Hippocampal formation (tissue), 2 donors: Measurements from ENCODE around the gene WWOX.

Experiments
- DNase-seq, 2 donors: peaks; one replicate each; lab custom pipeline; 2025; lab: John Stamatoyannopoulos, UW

WWOX gene

GRCh38 chr16:78438632-78439031, 339.2 kb downstream of the WWOX start:
- DNase-seq: no peak

DNA sequence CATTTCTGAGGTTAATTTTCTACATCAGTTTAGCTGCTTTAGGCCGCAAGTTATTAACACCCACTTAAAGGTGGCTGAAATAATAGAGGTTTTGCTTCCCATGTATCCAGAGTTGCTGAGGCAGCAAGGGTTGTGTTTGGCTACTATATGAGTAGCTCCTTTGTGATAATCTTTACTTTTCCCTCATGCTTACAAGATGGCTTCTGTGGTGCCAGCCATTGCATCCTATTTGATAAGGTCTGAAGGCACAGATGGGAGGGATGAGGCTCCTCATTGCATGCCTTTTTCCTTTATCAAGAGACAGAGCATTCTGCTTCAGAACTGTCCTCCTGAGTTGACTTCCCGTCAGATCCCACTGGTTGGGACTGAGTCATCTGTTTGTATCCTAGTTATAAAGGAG, 340.2 kb downstream of the WWOX start:
- DNase-seq: no peak

GRCh38 chr16:78441298-78441697, 341.8 kb downstream of the WWOX start:
- no peak for DNase-seq

- DNase-seq: no peak
These were observed 344.3 kb downstream of the WWOX start for GRCh38 chr16:78443542-78444364.

- DNase-seq: no peak
These were observed 346.4 kb downstream of the WWOX start for GRCh38 chr16:78445818-78446217.

DNA sequence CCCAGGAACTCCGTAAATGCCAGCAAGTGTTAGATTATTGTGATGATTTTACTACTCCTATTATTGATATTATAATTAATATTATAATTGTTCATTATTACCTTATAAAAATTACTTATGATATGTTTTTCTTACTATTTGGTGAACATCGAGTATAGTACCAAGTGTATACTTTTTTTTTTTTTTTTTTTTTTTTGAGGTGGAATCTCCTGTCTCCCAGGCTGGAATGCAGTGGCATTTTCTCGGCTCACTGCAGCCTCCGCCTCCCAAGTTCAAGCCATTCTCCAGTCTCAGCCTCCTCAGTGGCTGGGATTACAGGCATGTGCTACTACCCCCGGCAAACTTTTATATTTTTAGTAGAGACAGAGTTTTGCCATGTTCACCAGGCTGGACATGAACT, 347.0 kb downstream of the WWOX start:
- DNase-seq: no peak

- DNase-seq: no peak
These were observed 347.6 kb downstream of the WWOX start for GRCh38 chr16:78446992-78447563.

DNA sequence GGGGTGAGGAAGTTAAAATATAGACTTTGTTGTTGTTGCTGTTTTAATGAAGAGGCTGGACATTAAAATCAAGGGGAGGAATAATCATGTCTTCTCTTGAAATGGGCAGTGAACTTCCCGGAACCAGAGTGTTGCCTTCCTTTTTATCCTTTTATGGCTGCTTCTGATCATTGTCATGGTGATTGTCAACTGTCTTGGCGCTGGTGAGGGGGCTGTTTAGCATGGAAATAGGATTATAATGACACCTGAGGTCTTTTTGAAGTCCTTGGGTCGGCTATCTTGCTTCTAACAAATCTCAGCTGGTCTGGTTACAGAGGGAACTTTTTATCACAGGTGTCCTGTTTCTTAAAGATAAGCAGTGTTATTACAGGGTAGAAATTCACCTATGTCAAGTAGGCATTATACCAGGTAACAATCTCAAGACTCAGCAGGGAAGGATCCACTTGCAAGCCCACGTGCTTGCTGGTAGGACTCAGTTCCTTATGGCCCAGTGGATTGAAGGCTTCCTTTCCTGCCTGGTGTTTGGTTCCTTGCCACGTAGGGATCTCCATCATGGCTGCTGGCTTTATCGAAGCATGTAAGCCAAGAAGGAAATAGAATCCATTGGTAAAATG, 349.3 kb downstream of the WWOX start:
- DNase-seq: no peak

GRCh38 chr16:78450255-78450654, 350.8 kb downstream of the WWOX start:
- DNase-seq: no peak

- DNase-seq: no peak
These were observed 352.6 kb downstream of the WWOX start for GRCh38 chr16:78452025-78452555.

DNA sequence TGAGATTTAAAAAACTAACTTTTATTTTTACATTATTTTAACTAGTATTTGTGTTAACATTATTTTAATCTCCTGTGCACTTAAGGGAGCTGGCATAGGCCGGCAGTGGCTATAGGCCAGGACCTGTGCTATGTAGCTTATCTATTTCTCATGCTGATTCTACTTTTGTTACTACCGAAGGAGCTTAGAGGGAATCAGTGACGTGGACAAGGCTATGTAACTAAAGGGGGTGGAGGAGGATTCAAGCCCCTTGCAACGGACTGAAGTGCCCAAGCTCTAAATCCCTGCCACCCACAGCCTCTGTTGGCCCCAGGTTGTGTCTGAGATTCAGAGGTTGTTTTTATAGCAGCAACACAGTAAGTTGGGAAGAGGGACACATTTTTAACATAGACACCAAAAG, 356.4 kb downstream of the WWOX start:
- no peak for DNase-seq

DNA sequence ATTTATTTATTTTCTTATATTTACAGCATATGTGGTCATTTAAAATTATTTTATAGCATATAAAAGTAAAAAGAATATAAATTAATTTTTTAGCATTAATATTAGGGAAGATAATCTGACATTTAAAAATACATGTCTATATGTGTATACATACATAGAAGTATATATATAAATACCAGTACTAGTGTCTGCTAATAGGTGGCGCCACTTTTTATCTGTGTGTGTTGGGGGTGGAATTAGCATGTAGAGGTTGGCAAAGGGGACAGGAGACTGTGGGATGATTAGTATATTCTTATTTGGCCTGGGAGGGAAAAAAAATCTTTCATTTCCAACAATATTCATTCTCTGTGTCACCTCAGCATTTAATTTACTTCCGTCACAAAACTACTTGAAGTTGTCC, 359.1 kb downstream of the WWOX start:
- DNase-seq: no peak

DNA sequence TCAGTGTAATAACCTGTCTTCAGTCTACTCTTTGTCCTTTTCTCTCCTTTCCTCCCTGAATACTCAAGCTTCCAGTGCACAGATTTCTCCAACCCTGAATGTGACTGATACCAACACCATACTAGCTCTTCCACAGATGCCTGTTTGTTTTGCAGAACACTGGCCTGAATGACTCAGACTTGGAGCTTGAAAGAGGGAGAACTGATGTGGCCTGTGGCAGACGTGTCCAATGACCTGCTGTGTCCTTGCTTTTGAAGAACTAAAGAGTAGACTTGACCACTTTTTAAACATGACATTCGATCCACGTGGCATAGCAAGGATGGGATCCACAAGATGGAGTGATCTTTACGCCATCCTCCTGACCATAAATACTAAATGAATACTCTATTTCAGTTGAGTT, 361.0 kb downstream of the WWOX start:
- DNase-seq: no peak

- DNase-seq: no peak
These were observed 361.6 kb downstream of the WWOX start for GRCh38 chr16:78461087-78461486.

- DNase-seq: no peak
These were observed 362.2 kb downstream of the WWOX start for GRCh38 chr16:78461496-78462287.

DNA sequence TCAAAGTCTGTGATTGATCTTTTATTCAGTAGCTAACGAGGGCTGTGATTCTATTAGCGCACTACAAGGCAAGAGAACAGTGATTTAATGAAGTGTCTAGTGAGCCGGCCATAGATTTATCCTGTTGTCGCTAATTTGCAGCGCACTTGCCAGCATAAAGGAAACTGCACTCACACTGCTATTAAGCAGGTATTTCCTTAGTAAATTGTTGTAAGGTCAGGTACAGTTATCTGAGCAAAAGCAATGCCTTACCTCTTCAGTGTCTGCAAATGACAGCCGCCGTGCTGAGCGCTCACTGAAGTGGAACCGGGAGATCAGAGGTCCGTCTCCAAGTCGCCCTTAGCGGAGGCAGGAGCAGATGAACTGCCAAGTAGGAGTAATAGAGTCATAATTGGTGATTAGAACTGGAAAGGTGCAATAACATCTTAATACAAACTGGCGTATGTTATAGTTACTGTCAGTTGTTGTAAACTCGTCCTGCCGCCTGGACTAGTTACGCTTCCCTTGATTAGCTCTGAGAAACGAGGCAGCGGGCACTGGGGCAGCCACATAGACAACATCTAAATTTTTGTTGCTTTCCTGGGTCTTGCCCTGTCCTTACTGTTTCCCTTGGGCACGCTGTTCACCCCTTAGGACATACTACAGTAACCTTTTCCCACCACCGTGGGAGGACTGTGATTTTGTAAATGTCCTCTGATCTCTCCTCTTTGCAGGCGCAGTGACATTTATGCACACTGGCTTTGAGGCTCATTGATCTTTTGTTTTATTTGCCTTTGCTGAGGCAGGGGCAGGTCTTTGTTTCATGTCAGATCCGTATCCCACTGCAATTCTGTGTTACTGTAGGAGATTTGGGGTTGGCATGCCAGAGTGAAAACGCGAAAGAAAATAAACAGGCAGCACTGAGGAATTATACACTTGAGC, 363.1 kb downstream of the WWOX start:
- no peak for DNase-seq

DNA sequence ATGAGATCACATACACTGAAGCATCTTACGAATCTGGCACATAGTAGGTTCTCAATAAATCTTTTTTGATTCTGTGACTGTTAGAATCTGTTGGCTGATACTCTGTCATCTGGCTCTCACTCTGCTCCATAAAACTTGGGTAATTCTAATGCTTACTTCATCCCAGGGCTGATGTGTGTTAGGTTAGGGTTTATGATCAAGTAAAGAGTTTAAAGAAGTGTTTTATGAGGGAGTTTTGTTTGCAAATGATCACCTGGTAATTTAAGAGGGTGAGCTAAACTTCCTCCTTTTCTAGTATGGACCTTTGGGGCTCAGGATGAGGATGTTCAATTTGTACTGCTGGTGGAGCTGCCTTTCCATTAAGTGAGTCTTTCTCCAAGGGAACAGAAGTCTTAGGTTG, 364.1 kb downstream of the WWOX start:
- no peak for DNase-seq

DNA sequence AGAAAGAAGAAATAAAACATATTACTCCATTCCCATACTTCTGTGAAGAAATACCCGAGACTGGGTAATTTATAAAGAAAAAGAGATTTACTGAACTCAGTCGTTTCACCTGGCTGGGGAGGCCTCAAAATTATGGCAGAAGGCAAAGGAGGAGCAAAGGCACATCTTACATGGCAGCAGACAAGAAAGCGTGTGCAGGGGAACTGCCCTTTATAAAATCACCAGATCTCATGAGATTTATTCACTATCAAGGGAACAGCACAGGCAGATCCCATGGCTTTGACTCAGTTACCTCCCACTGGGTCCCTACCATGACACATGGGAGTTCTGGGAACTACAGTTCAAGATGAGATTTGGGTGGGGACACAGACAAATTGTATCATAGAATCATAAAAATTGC, 365.4 kb downstream of the WWOX start:
- no peak for DNase-seq

GRCh38 chr16:78465730-78466129, 366.3 kb downstream of the WWOX start:
- no peak for DNase-seq

DNA sequence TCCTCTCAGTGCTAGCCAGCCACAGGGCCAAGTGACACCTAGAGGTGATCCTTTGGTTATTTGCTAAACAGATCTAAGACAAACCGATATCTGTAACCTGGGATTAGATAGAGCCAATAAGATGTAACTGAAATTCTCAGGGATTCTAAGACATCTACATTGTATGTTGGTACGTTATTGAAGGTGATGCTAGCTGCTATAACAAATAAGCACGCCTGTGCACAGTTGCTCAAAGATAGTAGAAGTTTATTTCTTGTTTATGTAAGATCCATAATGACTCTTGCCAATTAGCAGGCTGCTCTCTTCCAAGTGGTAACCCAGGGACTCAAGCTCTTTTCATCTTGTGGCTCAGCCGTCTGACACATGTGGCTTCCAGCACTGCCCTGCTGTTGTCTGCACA, 370.3 kb downstream of the WWOX start:
- DNase-seq: no peak

DNA sequence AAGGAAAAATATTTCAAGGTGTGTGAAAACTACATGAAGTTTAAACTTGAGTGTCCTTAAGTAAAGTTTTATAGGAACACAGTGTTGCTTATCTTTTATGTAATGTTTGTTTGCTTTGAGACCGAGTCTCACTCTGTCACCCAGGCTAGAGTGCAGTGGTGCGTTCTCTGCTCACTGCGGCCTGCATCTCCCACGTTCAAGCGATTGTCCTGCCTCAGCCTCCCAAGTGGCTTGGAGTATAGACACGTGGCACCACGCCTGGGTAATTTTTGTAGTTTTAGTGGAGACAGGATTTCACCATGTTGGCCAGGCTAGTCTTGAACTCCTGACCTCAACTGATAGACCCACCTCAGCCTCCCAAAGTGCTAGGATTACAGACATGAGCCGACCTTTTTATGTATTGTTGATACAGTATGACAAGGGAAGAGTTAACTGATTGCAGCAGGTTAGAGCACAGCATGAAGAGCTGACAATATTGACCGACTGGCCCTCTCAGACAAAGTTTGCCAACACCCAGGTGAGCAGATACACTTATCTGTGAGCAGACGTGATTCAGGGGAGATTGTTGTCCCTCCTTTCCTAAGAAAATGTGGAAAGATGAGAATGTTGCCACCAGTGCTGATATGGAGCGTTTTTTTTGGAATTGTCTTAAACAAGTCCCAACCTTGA, 373.7 kb downstream of the WWOX start:
- no peak for DNase-seq
